C4-2B (cell line): ENCODE data around the gene MAMDC2.

Experiments used
- ZFX ChIP-seq: fragments of 450-650 bp; IDR thresholded peaks from 2 replicates; pipeline ENCODE4 v1.6.1; 2017
- TF ChIP-seq, protein P1 (sequence below): fragments of 450-650 bp; conservative IDR thresholded peaks from 2 replicates; pipeline ENCODE4 v1.5.1; 2017; ENCODE audit warnings: mild to moderate bottlenecking

DNA sequence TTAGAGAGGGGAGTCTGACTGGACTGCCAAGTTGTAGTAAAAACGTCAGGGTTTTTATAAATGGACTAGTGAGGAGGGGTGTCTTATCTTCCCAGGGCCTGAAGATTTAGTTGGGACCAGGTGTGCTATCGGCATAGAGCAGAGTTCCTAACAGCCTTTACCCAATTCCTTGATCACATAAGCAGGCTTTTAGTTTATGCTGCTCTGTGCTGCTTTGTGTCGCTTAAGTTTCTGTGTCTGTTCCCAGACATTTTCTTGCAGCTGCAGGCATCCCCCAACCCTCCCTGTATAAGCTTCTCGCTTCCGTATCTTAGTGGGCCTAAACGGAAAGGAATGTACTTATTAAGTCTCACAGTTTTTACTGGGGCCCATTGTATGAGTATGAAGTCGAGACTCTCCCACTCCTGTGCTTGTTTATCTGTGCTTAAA is 212.5 kb downstream of the MAMDC2 start:
- TF ChIP-seq, protein P1, sequence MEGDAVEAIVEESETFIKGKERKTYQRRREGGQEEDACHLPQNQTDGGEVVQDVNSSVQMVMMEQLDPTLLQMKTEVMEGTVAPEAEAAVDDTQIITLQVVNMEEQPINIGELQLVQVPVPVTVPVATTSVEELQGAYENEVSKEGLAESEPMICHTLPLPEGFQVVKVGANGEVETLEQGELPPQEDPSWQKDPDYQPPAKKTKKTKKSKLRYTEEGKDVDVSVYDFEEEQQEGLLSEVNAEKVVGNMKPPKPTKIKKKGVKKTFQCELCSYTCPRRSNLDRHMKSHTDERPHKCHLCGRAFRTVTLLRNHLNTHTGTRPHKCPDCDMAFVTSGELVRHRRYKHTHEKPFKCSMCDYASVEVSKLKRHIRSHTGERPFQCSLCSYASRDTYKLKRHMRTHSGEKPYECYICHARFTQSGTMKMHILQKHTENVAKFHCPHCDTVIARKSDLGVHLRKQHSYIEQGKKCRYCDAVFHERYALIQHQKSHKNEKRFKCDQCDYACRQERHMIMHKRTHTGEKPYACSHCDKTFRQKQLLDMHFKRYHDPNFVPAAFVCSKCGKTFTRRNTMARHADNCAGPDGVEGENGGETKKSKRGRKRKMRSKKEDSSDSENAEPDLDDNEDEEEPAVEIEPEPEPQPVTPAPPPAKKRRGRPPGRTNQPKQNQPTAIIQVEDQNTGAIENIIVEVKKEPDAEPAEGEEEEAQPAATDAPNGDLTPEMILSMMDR, result no peak
- TF ChIP-seq ZFX, result no peak
